GM10248 (cell line): ENCODE data around the gene ULK1.

Experiments
- CTCF ChIA-PET: fragments of 300-600 bp; sonication (Branson Sonifier 250); formaldehyde crosslinking; extraction: SDS; loops from one replicate; lab custom pipeline; 2021; ENCODE audit warnings: antibody characterized with exemption; lab: Yijun Ruan, JAX
- POLR2A ChIA-PET: fragments of 350-650 bp; sonication (Branson Sonifier 250); formaldehyde crosslinking; extraction: SDS; loops from one replicate; lab custom pipeline; 2020; ENCODE audit warnings: antibody characterized with exemption; lab: Yijun Ruan, JAX
- DNase-seq: peaks from one replicate; pipeline ENCODE4 v3.0.0; 2012; ENCODE audit errors: extremely low spot score
- CTCF ChIP-seq: IDR thresholded peaks from 2 replicates; pipeline ENCODE4 v1.5.1; 2012; ENCODE audit warnings: mild to moderate bottlenecking, low read depth; ENCODE audit errors: extremely low read depth, missing control alignments, control extremely low read depth

The ULK1 gene

GRCh38 chr12:131850856-131851559 lies 43.4 kb upstream of the ULK1 start:
- ChIA-PET POLR2A (no interaction called here), CTCF (no interaction called here)
- no peak for TF ChIP-seq CTCF
- no peak for DNase-seq

GRCh38 chr12:131851741-131852550 lies 42.5 kb upstream of the ULK1 start:
- ChIA-PET CTCF (no interaction called here), POLR2A (no interaction called here)
- no peak for DNase-seq
- TF ChIP-seq CTCF: no peak

- CTCF ChIA-PET: no interaction called here
- TF ChIP-seq CTCF: no peak
- POLR2A ChIA-PET: no interaction called here
- no peak for DNase-seq
These were observed 41.7 kb upstream of the ULK1 start for GRCh38 chr12:131852551-131853299.

DNA sequence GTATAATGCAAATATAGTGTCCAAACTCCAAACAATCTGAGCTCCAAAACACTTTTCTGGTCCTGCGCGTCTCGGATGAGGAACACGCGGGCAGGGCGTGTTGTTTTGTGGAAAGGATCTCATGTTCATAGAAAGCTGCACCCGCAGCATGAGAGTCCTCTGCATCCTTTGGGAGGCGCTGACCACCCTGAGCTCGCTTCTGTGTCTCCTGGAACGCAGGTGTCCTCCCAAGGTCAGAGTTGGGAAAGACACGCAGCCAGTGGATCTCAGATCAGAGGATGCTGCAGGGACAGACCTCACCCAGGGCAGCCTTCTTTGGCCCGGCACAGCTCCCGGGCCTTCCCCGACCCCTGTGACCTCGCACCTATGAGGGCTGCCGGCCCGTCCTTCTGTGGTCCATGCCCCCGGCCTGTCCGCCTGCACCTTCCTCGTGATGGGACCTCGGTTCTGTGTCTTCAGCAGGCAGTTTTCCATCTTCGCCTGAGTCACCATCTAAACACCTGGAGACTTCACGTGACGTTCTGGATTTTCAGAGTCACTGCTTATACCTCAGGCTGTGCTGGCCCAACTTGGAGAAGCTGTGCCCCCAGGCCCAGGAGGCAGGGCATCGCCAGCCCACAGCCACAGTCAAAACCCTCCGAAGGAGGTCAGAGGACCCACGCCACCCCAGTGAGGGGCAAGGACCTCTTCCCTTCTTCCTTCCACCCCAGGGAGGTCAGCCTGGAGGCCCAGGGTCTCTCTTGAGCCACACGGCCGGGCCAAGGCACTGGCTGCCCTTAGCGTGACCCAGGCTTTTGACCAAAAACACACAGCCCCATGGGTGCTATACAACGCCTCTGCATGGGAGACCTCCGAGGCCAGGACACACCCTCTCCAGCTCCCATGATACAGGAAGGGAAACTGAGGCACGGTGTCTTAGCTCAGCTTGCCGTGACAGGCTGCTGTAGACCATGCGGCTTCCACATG lies 40.3 kb upstream of the ULK1 start:
- TF ChIP-seq CTCF: no peak
- ChIA-PET CTCF (no interaction called here), POLR2A (no interaction called here)
- no peak for DNase-seq

- TF ChIP-seq CTCF: no peak
- ChIA-PET POLR2A (no interaction called here), CTCF (no interaction called here)
- no peak for DNase-seq
These were observed 39.5 kb upstream of the ULK1 start for GRCh38 chr12:131854861-131855476.
